22Rv1 (cell line): ENCODE data around the gene HAPLN3.

Experiments
- ZFX ChIP-seq: fragments of 450-650 bp; IDR thresholded peaks from 2 replicates; pipeline ENCODE4 v1.6.1; 2017; ENCODE audit warnings: antibody characterized with exemption, borderline replicate concordance
- TF ChIP-seq, protein P1 (sequence below): fragments of 450-650 bp; IDR thresholded peaks from 2 replicates; pipeline ENCODE4 v1.5.1; 2017; ENCODE audit warnings: mild to moderate bottlenecking

DNA sequence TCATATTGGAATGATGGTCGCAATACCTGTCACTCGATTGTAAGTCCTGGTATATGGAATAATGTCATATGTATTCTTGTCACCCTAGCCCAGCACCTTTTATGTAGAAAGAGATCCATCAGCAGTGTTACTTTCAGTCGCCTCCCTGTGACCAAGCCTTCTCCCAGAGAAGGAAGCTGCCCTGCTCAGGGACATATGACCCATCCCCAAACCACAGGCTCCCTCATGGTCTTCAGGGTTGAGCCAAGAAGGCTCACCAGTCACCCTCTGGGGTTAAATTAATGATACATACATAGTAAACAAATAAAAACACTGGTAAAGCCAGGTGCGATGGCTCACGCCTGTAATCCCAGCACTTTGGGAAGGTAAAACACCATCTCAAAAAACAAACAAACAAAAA is 22.4 kb upstream of the HAPLN3 start:
- TF ChIP-seq, protein P1, sequence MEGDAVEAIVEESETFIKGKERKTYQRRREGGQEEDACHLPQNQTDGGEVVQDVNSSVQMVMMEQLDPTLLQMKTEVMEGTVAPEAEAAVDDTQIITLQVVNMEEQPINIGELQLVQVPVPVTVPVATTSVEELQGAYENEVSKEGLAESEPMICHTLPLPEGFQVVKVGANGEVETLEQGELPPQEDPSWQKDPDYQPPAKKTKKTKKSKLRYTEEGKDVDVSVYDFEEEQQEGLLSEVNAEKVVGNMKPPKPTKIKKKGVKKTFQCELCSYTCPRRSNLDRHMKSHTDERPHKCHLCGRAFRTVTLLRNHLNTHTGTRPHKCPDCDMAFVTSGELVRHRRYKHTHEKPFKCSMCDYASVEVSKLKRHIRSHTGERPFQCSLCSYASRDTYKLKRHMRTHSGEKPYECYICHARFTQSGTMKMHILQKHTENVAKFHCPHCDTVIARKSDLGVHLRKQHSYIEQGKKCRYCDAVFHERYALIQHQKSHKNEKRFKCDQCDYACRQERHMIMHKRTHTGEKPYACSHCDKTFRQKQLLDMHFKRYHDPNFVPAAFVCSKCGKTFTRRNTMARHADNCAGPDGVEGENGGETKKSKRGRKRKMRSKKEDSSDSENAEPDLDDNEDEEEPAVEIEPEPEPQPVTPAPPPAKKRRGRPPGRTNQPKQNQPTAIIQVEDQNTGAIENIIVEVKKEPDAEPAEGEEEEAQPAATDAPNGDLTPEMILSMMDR, result no peak
- no peak for TF ChIP-seq ZFX
